GM19023 (cell line): ENCODE data around the gene SUCLG2.

ENCODE experiments used
- ATAC-seq: cut with Tn5 transposase; IDR thresholded peaks from one replicate; pipeline ENCODE4 v1.9.1; 2021; ENCODE audit warnings: mild to moderate bottlenecking, moderate library complexity; ENCODE audit not compliant: unreplicated experiment

SUCLG2 gene

DNA sequence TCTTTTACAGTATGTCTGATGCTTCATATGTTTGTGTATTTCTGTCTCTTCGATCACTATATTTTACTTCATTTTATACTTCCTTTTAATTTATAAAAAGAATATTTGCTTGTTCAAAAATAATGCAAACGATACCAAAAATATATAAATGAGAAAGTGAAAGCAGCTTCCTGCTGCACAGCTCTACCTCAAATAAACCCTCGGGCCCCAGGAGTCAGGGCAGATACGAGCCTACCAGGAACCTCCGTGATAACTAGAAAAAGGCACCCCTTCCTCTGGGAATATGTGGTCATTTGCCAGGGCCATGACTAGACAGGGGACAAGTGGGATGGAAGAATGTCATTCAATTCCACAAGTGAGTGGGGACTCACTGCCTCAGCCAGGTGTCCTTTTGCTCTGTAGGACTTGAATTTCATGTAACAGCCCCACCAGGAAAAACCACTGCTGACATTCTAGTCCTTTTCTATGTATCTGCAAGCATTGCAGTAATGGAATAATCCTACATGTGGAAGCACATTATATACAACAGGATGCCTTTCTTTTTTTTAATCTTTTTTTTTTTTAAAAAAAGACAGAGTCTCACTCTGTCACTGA is 133.3 kb downstream of the SUCLG2 start:
- peak; percentile 64 for ATAC-seq

DNA sequence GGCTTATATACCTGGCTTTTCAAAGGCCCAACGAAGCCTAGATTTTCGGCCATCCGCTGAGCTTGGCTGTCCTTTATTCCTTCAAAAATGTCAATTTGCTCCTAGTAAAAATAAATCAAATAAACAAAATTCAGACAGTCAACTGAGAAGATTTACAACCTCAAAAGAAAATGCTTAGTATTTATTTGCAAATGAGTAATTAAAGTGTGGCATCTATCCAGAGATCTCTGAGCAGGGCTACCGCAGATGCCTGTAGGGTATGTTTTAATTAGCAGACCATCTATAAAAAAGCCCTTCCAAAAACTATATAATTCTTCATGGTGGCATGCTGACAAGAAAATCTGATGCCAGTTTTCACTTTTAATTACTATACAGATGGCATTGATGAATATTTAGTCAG is 136.2 kb downstream of the SUCLG2 start:
- no peak for ATAC-seq

DNA sequence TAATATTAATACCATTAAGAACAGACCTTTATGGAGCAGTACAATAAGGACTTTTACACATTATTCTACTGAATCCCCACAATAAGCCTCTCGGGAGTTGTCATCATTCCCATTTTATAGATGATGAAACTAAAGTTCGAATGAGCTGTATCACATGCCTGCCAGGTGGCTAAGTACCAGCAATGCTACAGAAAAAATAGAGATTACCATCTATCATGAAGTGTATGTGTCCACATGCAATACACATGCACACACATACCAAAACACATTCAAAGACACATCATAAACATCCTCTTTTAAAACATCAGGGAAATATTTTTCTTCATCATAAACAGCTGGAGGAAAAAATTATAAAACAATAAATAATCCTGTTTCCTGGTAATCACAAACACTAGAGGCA is 136.6 kb downstream of the SUCLG2 start:
- ATAC-seq = no peak

DNA sequence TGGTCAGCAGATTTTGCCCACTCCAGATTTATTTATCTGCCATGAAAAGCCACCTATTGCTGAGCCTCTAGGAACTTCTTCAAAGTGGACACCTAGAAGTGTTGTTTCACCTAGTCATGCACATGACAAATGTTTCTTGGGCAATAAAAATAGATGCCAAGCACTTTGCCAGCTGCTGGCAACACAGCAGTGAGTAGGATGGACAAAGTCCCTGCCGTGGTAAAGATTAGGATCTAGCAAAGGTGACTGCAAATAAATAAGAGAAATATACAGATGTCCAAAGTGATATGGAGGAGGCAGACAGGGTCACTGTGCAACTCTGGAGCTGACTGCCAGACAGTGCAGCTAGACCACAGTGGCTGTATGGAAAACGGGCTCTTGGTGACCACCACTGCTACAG is 137.9 kb downstream of the SUCLG2 start:
- no peak for ATAC-seq

DNA sequence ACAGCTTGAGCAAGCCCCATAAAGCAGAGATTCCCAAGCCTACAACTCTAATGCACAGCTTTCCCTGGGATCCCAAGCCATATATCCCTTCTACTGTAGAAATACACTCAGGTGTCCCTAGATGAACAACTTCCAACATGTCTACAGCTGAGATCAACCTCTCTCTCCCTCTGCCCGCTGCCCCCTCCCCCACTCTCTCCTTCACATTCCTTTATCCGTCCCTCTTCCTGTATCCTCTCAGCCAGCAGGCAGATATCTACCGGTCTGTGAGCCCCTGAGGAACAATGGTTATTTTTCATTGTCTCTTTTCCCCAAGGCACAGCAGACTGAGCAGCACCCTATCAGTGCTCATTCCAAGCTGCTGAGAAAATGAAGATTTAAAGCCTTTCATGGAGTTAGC is 138.6 kb downstream of the SUCLG2 start:
- no peak for ATAC-seq

DNA sequence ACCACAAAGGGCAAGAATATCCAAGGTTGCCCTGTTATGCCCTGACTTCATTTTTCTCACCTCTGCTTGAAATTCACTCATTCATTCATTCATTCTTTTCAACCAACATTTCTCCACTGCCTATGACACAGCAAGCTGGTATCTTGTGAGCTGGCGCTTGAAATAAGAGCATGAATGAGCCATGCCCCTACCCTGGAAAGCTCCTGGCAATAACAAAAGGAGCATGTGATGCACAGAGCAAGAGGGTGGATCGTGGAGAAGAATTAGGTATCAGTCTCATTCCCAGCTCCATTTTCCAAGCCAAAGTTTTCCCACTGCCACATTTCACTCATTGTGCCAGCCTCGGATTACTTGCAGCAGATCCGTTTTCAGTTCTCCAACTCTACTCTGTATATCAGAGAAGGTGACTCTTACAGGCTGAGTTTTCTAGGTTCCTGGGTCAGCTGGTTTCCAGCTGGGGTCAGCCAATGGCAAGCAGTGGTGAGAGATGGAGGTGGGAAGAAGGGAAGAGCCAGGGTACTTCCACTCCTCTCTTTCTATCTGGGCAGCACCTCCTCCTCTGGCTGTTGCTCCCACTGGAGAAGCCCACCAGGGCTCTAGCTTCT is 144.8 kb downstream of the SUCLG2 start:
- no peak for ATAC-seq

DNA sequence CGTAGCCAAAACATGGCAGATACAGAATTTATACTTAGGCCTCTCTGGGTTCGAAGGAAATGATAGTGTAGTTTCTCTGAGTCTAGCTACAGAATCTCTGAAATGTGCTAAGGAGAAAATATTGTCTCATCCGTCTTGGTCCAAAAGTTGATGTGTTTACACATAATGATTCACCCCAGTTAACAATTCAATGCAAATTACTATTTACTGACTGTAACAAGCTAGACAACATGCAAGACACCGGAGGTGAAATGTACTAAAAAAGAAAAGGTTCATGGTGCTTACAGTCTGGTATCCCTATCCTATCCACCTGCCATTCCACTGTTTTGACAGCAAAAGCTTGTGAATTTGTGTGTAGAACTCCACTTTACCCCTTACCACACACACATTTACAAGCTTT is 146.8 kb downstream of the SUCLG2 start:
- no peak for ATAC-seq

DNA sequence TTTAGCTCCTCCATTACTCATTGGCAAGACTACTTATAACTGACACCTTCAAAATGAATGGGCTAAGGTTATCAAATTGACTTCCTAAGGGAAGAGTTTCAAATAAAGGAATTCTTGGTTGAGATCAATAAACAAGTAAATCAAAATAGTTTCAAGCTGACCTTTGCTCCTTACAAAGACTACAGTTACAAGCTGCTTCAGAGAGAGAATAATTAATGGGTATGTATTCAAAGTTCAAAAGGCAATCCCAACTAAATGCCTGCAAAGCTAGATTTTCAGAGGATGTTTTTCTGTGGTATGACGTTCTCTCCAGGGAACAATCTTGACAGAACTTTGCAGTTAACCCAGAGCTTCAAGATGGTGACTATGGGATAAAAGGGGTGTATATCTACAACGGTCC is 153.7 kb downstream of the SUCLG2 start:
- no peak for ATAC-seq

DNA sequence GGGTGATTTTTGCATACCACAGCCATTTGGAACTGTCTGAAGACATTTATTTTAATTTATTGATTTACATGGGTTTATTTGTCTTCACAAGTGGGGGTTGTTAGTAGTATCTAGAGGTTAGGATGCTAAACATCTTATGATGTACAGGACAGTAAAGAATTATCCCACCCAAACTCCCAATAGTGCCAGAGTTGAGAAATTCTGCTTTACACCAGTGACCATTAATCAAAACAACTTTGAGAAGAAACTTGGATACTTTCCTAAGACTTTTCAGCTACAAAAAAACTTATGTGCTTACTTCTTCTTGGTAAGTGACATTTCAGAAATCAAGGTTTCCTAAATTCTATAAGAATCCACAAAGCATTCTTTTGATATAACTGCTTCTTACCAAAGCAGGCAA is 156.7 kb downstream of the SUCLG2 start:
- no peak for ATAC-seq

DNA sequence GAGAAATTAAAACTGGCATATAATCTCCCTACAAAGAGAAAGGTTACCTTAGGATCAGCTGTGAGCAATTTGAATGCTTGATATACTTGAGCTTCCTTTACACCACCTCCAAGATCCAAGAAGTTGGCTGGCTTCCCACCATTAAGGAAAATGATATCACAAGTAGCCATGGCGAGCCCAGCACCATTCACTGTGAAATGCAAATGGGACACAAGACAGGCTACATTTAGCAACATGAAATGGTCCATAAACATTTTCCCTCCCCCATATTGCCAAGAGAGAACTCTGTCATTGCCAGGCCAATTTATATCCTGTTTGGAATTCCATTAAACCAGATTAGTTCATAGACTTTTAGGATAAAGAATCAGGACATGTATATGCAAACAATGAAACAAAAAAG is 158.7 kb downstream of the SUCLG2 start:
- ATAC-seq = no peak

DNA sequence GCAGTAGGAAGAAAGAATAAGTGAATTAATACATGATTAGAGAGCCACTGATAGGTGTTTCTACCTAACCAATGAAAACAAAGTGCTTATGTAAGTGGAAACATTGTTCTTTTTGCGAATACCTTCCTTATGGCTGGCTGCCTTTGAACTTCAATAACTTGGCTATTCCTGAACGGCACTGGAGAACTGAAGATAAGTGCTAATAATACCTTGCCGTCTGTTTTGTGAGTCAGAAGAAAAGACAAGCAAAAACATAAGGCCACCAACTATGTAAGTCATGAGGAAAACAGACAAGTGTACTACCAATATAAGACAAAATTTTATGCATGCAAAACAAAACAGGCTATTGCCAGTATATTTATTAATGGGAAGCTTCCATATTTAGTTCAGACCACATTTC is 160.6 kb downstream of the SUCLG2 start:
- ATAC-seq = no peak

DNA sequence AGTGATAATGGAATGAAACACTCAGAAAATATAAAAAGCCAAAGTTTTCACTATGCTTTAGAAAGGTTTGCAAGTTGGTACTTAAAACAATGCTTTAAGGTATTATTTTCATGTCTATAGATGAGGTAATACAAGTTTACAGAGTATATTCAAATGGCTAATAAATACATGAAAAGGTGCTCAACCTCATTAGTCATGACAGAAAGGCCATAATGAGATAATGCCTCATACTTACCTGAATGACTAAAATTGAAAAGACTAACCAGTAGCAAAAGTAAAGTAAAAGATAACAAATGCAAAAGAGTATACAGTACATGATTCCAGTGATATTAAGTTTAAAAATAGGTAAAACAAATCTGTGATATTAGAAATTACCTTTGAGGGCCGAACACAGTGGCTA is 163.8 kb downstream of the SUCLG2 start:
- no peak for ATAC-seq

DNA sequence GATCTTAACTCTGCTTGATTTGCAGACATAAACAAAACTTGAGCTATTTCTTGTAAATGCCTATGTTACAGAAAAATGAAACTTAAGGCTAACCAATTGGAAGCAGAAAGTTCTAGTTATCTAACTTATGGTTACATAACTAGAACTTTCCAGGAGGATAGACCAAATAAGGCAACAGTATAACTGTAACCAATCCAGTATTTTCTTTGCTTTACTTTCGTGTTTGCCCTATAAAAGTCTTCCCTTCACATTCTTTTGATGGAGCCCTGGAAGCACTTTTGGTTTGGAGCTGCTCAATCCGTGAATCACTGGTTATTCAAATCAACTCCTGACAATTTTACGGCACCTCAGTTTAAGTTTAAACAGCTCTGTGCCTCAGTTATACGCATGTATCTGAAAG is 164.6 kb downstream of the SUCLG2 start:
- ATAC-seq = no peak

DNA sequence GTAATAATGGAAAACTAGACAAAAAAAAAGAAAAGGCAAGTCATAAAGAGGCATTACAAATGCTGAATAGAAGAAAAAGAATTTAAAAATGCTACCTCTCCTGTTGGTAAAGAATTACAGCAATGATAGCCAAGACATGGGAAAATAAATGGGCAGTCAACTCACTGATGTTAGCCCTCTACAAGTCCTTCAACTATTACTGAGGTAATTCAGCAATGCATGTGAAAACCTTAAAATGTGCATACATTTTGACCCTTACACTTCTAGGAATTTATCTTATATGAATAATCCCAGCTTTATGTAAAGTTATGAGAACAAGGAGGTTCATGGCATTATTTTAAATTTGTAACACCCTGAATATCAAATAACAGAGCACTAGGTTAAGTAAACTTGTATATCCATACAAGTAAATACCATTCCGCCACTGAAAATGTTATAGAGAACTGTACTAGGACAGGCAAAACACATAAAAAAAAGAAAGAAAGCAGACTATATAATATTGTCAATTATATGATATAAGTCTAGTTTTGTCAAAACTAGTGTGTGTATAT is 166.8 kb downstream of the SUCLG2 start:
- no peak for ATAC-seq

DNA sequence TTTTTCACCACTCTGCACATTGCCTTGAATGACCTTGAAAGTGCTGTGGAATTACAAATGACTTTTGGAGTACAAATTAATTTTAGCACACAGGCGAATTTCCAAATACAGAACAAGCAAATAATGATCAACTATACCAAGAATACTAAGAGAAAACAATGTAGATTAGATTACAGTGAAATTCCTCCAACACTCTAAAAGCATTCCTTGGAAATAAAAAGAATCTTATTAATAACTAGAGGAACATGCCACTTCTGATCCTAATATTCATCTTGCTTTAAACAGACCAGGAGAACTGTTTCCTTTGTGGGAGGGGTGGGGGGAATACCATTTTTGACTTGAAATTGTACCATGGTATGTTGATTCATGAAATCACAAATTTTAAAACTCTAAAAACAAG is 167.5 kb downstream of the SUCLG2 start:
- no peak for ATAC-seq

DNA sequence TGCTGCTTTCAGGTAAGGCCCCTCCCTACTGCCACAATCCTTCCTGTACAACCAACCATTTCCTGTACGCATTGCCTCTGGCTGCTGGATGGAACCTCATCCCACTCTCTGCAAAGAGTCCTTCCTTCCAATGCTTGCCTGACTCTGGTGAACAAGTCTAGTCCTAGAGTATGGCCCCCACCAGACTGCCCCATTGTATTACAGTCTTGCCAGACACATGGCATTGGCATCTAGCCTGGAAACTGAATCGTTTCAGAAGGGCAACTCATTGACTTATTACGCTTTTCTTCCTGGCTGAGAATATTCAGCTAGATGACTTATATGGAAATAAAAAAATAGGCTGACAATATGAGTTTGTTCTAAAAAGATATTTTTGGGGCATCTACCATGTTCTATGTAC is 170.3 kb downstream of the SUCLG2 start:
- ATAC-seq = no peak

DNA sequence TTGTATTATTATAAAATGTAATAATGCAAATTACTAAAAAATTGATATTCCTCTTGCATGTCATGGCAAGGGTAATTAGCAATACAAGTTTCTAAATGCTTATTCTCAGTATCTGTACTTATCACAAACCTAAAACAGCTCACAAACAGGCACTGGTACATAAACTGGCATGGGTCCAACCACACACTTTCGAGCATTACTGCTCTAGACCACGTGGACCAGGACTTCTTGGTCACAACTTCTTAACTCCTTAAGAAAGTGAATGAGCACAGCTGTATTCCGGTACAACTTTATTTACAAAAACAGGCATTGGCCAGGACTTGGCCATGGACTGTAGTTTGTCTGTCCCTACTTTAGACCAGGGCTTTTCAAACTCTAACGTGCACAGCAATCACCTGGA is 173.3 kb downstream of the SUCLG2 start:
- no peak for ATAC-seq

DNA sequence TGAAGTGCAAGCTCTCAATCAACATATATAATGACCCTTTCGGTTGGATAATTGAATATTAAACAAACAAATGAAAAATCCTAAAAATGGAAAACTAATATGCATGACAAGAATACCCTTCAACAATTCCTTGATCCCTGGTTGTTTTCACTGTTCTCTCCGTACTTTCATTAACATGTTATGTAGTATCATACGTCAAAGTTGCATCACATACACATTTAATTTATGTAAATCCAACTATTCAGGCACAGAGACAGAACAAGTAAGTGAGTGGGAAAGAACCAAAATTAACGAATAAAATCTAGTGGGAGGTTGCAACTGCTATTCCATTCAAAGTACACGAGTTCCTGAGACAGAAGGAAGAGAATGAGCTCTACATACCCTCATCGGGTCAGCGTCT is 176.0 kb downstream of the SUCLG2 start:
- ATAC-seq = no peak

DNA sequence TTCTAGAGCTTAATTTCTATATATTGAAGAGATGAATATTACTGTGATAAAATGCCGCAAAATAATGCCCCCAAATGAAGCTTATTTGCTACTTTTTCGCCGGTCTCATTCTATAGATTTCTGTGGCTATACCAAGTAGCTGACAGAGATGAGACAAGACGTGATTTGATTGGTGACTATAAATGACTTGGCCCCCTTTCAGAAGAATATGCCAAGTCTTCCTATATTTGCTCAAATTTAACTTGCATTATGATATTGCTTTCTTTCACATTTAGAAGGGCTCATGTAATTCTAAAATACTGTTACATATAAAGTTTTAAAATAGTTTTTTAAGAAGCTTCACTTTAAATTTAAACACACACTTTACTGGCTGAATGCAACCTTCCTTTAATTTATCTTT is 180.1 kb downstream of the SUCLG2 start:
- no peak for ATAC-seq

DNA sequence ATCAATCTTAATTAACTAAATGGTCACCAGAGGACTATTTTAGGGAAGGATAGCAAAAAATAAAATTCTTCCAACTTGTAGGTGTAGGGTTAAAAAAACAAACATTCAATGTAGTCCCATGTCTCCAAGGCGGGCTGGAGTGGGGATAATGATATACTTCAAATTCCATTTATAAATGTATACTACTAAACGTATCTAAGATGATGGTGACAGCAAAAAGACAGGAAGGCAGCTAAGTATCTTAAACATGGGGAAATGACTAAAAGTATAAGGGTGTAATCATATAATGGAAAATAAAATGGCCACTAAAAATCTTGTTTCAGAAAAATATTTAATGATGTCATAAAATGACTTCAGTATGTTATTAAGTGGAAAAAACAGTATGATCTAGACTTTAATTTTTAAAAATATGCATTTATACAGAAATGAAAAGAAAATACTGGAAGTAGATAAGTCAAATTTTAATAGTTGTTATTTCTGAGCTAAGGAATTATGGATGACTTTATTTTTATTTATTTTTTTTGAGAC is 181.7 kb downstream of the SUCLG2 start:
- no peak for ATAC-seq

DNA sequence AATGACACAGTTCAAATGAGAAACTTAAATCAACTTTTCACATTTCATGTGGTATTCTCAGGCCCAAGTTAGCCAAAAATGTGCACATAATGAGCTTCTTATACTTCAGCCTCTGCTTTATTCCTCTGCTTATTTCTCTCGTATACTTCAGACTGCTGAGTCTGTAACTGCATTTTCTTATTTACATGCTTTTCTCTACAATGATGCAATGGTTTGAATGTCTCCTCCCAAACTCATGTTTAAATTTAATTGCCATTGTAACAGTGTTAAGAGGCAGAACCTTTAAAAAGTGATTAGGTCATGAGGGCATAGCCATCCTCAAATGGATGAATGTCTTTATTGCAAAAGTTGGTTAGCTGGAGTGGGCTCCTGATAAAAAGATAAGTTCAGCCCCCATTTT is 184.2 kb downstream of the SUCLG2 start:
- ATAC-seq = no peak

DNA sequence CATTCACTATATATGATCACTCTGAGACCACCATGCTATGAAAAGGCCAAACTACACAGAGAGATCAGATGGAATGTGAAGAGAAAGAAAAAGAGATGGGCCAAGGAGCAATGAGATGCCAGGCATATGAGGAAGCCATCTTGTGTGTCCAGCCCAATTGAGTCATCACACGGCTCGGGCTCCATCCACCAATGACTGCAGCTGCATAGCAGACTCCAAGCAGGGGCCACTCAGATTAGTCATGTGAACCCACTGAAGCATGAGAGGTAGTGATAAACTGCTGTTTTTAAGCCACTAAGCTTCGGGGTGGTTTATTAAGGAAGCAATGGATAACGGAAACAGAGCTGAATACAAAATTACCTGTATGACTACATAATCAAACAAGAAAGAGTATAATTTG is 185.9 kb downstream of the SUCLG2 start:
- ATAC-seq = no peak

DNA sequence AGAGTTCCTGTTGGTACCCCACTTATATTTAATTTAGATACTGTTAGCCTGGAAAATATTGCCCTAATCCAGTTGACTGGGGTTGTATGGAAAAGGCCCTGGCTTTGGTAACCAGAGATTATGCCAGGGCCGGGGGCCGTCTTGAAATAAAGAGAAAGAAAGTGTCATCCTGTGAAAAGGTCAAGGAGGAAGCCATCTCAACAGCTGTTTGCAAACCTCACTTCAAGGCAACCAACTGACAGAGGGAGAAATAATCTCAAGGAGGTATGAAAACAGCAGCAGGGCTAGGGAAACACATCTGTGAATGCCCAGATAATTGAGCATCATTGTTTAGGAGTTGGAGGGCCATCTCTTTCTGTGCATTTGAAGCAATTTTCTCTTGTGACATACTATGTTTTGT is 190.8 kb downstream of the SUCLG2 start:
- no peak for ATAC-seq
